HCT116 (cell line): Measurements from ENCODE around the gene CKAP4. TPM values are rescaled to one million over a fixed set of nuclear protein-coding genes. Genes with fewer than 3 reads are reported as not detected.

Experiments
- ATAC-seq: fragments of 200-7000 bp; cut with Tn5 transposase; 2 replicates; pipeline ENCODE4 v1.9.1; 2020; ENCODE audit warnings: mild to moderate bottlenecking, moderate library complexity
- BruUV-seq: library from RNA; stranded (reverse); fragments of 400-500 nt; replicated peaks from 2 replicates; lab custom pipeline; 2021; lab: Mats Ljungman, UMichigan
- CTCF ChIA-PET: fragments of 300-600 bp; sonication (Branson Sonifier 250); formaldehyde crosslinking; loops from one replicate; lab custom pipeline; 2021; ENCODE audit warnings: antibody characterized with exemption; lab: Charles Lee
- POLR2A ChIA-PET: fragments of 300-600, 350-600 bp; sonication (Branson Sonifier 250); formaldehyde crosslinking; loops from one replicate; lab custom pipeline; 2021; ENCODE audit warnings: antibody characterized with exemption; lab: Charles Lee
- RAD21 ChIA-PET, 2 experiments: fragments of 300-600 bp; sonication (Branson Sonifier 250); formaldehyde crosslinking; loops; one replicate each; lab custom pipeline; 2023; ENCODE audit warnings: low total read pairs in 2 of 2; ENCODE audit not compliant: uncharacterized antibody in 2 of 2, unreplicated experiment in 2 of 2, low non-redundant PET in 1 of 2; lab: Charles Lee
- DNase-seq: peaks from one replicate; pipeline ENCODE4 v3.0.0-alpha.2; 2010; ENCODE audit warnings: low read depth, low spot score
- H2AFZ ChIP-seq: fragments of 200-600 bp; shearing (Covaris generic), sonication (generic); 2 replicates; pipeline ENCODE4 v1.6.1; 2017; ENCODE audit warnings: low read depth, mixed run types, mixed read lengths, antibody characterized with exemption, low read length; ENCODE audit not compliant: poor library complexity, severe bottlenecking
- H3K27ac ChIP-seq: 2 replicates; pipeline ENCODE4 v1.5.1; 2012; ENCODE audit warnings: low read depth, low read length
- H3K27me3 ChIP-seq: fragments of 200-600 bp; sonication (generic); 2 replicates; pipeline ENCODE4 v1.6.1; 2016; ENCODE audit warnings: mixed run types, low read length, mixed read lengths; ENCODE audit not compliant: insufficient read depth
- H3K36me3 ChIP-seq, 2 experiments: fragments of 200-500 bp in 1 of 2; fragments of 200-600 bp in 1 of 2; sonication (Bioruptor generic) in 1 of 2; sonication (generic) in 1 of 2; 2 replicates each; pipeline versions ENCODE4 v1.5.1 to v1.6.1; 2014 to 2016; ENCODE audit warnings: low read length in 2 of 2, inconsistent platforms in 1 of 2, mixed read lengths in 1 of 2, mixed run types in 1 of 2; ENCODE audit not compliant: insufficient read depth in 2 of 2, control insufficient read depth in 1 of 2
- H3K4me1 ChIP-seq, 2 experiments: fragments of 200-600 bp in 1 of 2; sonication (generic) in 1 of 2; 2 replicates each; pipeline versions ENCODE4 v1.5.1 to v1.6.1; 2012 to 2017; ENCODE audit warnings: low read length in 2 of 2, inconsistent platforms in 1 of 2, mild to moderate bottlenecking in 1 of 2, mixed read lengths in 1 of 2, mixed run types in 1 of 2, moderate library complexity in 1 of 2; ENCODE audit not compliant: insufficient read depth in 2 of 2, control insufficient read depth in 1 of 2
- H3K4me2 ChIP-seq: fragments of 200-600 bp; sonication (generic); 2 replicates; pipeline ENCODE4 v1.6.1; 2017; ENCODE audit warnings: mixed run types, low read length, mixed read lengths
- H3K4me3 ChIP-seq, 2 experiments: fragments of 200-600 bp in 1 of 2; sonication (generic) in 1 of 2; replicated peaks in 1 of 2; 2 replicates each; pipeline ENCODE4 v1.5.1; 2011 to 2016; ENCODE audit warnings: low read length in 2 of 2, control low read depth in 1 of 2, low read depth in 1 of 2, mild to moderate bottlenecking in 1 of 2, mixed read lengths in 1 of 2, mixed run types in 1 of 2
- H3K79me2 ChIP-seq: fragments of 200-600 bp; sonication (generic); 2 replicates; pipeline ENCODE4 v1.6.1; 2017; ENCODE audit warnings: mild to moderate bottlenecking, mixed run types, low read length, moderate library complexity, mixed read lengths; ENCODE audit not compliant: insufficient read depth
- H3K9ac ChIP-seq: fragments of 200-600 bp; sonication (generic); 2 replicates; pipeline ENCODE4 v1.6.1; 2016; ENCODE audit warnings: low read length, mixed read lengths
- H3K9me2 ChIP-seq: fragments of 200-600 bp; sonication (generic), shearing (Covaris generic); 2 replicates; pipeline ENCODE4 v1.6.1; 2017; ENCODE audit warnings: mixed run types, mild to moderate bottlenecking, moderate library complexity; ENCODE audit not compliant: insufficient read depth
- H3K9me3 ChIP-seq, 2 experiments: fragments of 200-500 bp in 1 of 2; fragments of 200-600 bp in 1 of 2; sonication (Bioruptor generic) in 1 of 2; sonication (generic) in 1 of 2; 2 replicates each; pipeline ENCODE4 v1.6.1; 2014 to 2017; ENCODE audit warnings: low read length in 2 of 2, mixed read lengths in 2 of 2, inconsistent platforms in 1 of 2, low read depth in 1 of 2, mild to moderate bottlenecking in 1 of 2, mixed run types in 1 of 2, moderate library complexity in 1 of 2; ENCODE audit not compliant: control insufficient read depth in 1 of 2, insufficient read depth in 1 of 2
- H4K20me1 ChIP-seq: fragments of 200-600 bp; sonication (generic), shearing (Covaris generic); 2 replicates; pipeline ENCODE4 v1.6.1; 2017; ENCODE audit warnings: mixed run types, mild to moderate bottlenecking, moderate library complexity; ENCODE audit not compliant: insufficient read depth
- CBX3 ChIP-seq: IDR thresholded peaks from 2 replicates; pipeline ENCODE4 v1.6.1; 2012; ENCODE audit warnings: low read depth
- CEBPB ChIP-seq: IDR thresholded peaks from 2 replicates; pipeline ENCODE4 v1.6.1; 2012; ENCODE audit warnings: low read depth
- EGR1 ChIP-seq: IDR thresholded peaks from 2 replicates; pipeline ENCODE4 v1.6.1; 2012; ENCODE audit warnings: low read depth
- ELF1 ChIP-seq: IDR thresholded peaks from 2 replicates; pipeline ENCODE4 v1.6.1; 2012; ENCODE audit warnings: low read depth, borderline replicate concordance
- EZH2 ChIP-seq: fragments of 200-600 bp; sonication (generic); IDR thresholded peaks from 2 replicates; pipeline ENCODE4 v1.6.1; 2017; ENCODE audit warnings: antibody characterized with exemption, mixed run types
- FOSL1 ChIP-seq: IDR thresholded peaks from 2 replicates; pipeline ENCODE4 v1.6.1; 2012; ENCODE audit warnings: low read depth
- JUND ChIP-seq: IDR thresholded peaks from 2 replicates; pipeline ENCODE4 v1.6.1; 2012
- MAX ChIP-seq: IDR thresholded peaks from 2 replicates; pipeline ENCODE4 v1.6.1; 2012
- POLR2A ChIP-seq: IDR thresholded peaks from 2 replicates; pipeline ENCODE4 v1.7.0; 2011; ENCODE audit warnings: borderline replicate concordance; ENCODE audit not compliant: insufficient read depth, insufficient read length; ENCODE audit errors: extremely low read depth
- POLR2AphosphoS5 ChIP-seq: IDR thresholded peaks from 2 replicates; pipeline ENCODE4 v1.6.1; 2011; ENCODE audit warnings: mild to moderate bottlenecking, low read depth, low read length, moderate library complexity
- RAD21 ChIP-seq: IDR thresholded peaks from 2 replicates; pipeline ENCODE4 v1.6.1; 2012; ENCODE audit warnings: low read depth, mild to moderate bottlenecking
- SIN3A ChIP-seq: IDR thresholded peaks from 2 replicates; pipeline ENCODE4 v1.6.1; 2012; ENCODE audit warnings: low read depth
- SP1 ChIP-seq: IDR thresholded peaks from 2 replicates; pipeline ENCODE4 v1.6.1; 2012; ENCODE audit warnings: low read depth
- SRF ChIP-seq: IDR thresholded peaks from 2 replicates; pipeline ENCODE4 v1.6.1; 2012; ENCODE audit warnings: low read depth
- TCF7L2 ChIP-seq: IDR thresholded peaks from 2 replicates; pipeline ENCODE4 v1.7.0; 2011; ENCODE audit warnings: borderline replicate concordance, inconsistent platforms; ENCODE audit not compliant: insufficient read depth, insufficient read length; ENCODE audit errors: extremely low read depth
- YY1 ChIP-seq: IDR thresholded peaks from 2 replicates; pipeline ENCODE4 v1.6.1; 2011; ENCODE audit warnings: low read length, low read depth, moderate library complexity, mild to moderate bottlenecking; ENCODE audit not compliant: insufficient replicate concordance; ENCODE audit errors: extremely low read depth
- ZFX ChIP-seq: fragments of 450-650 bp; IDR thresholded peaks from 2 replicates; pipeline ENCODE4 v1.6.1; 2017
- ZNF274 ChIP-seq: fragments of 200-500 bp; sonication (Bioruptor generic); IDR thresholded peaks from 2 replicates; pipeline ENCODE4 v1.6.1; 2014; ENCODE audit warnings: mild to moderate bottlenecking, low read depth, low read length, inconsistent platforms
- intact Hi-C: fragments of 100-400 bp; cut with micrococcal nuclease; formaldehyde crosslinking; loops from 2 replicates; pipeline ENCODE4 v1.10.0; 2022
- total RNA-seq: library from RNA; stranded (reverse); gene quantifications from one replicate; pipeline ENCODE4 v1.2.1, GENCODE V29; 2021; ENCODE audit not compliant: unreplicated experiment
- TF ChIP-seq, protein P1 (sequence below): IDR thresholded peaks from 2 replicates; pipeline ENCODE4 v1.6.1; 2012
- TF ChIP-seq, protein P2 (sequence below): IDR thresholded peaks from 2 replicates; pipeline ENCODE4 v1.6.1; 2011; ENCODE audit warnings: mild to moderate bottlenecking, low read length, moderate library complexity; ENCODE audit not compliant: insufficient replicate concordance; ENCODE audit errors: extremely low read depth

CKAP4 gene
- total RNA-seq, 1 experiment from 2014 or later: 45.9 TPM

- ATAC-seq (no peak), DNase-seq (no peak)
- CTCF ChIA-PET: no interaction called here
- Histone ChIP-seq H3K4me3 (no peak overlapping the region), H3K9ac (no peak overlapping the region), H3K36me3 (peaks cover 8 to 14% of the 10 kb centered on the region in 2 experiments; a peak in 3 of 4 replicates), H3K9me2 (no peaks in the 10 kb centered on the region), H3K4me2 (no peak overlapping the region), H4K20me1 (no peaks in the 10 kb centered on the region), H3K9me3 (no peaks in the 10 kb centered on the region), H3K27ac (no peak overlapping the region), H3K27me3 (no peaks in the 10 kb centered on the region), H3K4me1 (peaks cover 10 to 24% of the 10 kb centered on the region in 2 experiments), H2AFZ (no peak overlapping the region), H3K79me2 (peaks cover 31% of the 10 kb centered on the region)
- POLR2A ChIA-PET: no interaction called here
- BruUV-seq: no TSS peak
- RAD21 ChIA-PET: no interaction called here
- TF ChIP-seq CEBPB: no peak
- no peak for TF ChIP-seq EGR1
- no peak for TF ChIP-seq SP1
- TF ChIP-seq SIN3A: no peak
- intact Hi-C loops: no loop called here
These were observed 4.2 kb downstream of the CKAP4 start for GRCh38 chr12:106243620-106244019.

DNA sequence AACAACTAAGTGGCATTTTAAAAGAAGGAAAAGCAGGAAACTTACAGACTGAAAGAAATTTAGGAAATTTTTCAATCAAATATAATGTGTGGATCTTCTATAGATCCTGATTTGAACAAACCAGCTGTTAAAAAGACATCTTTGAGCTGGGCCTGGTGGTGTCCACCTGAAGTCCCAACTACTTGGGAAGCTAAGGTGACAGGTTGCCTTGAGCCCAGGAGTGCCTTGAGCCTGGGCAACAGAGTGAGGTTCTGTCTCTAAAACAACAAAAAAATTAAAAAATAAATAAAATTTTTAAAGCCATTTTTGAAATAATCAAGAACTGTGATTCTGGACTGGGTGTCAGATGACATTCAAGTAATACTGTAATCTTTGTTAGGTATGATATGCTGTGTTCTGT lies 7.0 kb downstream of the CKAP4 start:
- H3K27ac ChIP-seq: no peak overlapping the region
- no peak for TF ChIP-seq POLR2AphosphoS5
- TF ChIP-seq ELF1: no peak
- TF ChIP-seq SRF: no peak
- TF ChIP-seq MAX: no peak
- TF ChIP-seq CEBPB: no peak
- no peak for TF ChIP-seq JUND
- no peak for TF ChIP-seq ZNF274
- no peak for TF ChIP-seq YY1
- TF ChIP-seq CBX3: no peak
- TF ChIP-seq, protein P1, sequence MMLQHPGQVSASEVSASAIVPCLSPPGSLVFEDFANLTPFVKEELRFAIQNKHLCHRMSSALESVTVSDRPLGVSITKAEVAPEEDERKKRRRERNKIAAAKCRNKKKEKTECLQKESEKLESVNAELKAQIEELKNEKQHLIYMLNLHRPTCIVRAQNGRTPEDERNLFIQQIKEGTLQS: no peak
- no peak for TF ChIP-seq TCF7L2
- no peak for TF ChIP-seq ZFX
- no peak for TF ChIP-seq RAD21
- TF ChIP-seq EGR1: no peak
- no peak for TF ChIP-seq FOSL1
- TF ChIP-seq SP1: no peak
- TF ChIP-seq SIN3A: no peak
- TF ChIP-seq EZH2: no peak
- TF ChIP-seq, protein P2, sequence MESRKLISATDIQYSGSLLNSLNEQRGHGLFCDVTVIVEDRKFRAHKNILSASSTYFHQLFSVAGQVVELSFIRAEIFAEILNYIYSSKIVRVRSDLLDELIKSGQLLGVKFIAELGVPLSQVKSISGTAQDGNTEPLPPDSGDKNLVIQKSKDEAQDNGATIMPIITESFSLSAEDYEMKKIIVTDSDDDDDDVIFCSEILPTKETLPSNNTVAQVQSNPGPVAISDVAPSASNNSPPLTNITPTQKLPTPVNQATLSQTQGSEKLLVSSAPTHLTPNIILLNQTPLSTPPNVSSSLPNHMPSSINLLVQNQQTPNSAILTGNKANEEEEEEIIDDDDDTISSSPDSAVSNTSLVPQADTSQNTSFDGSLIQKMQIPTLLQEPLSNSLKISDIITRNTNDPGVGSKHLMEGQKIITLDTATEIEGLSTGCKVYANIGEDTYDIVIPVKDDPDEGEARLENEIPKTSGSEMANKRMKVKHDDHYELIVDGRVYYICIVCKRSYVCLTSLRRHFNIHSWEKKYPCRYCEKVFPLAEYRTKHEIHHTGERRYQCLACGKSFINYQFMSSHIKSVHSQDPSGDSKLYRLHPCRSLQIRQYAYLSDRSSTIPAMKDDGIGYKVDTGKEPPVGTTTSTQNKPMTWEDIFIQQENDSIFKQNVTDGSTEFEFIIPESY: no peak
- TF ChIP-seq POLR2A: no peak
- TF ChIP-seq, all 23 proteins: peak for 0
- no peak for DNase-seq
- Histone ChIP-seq H3K79me2 (peaks cover 23% of the 10 kb centered on the region), H3K4me1 (peaks cover 5 to 11% of the 10 kb centered on the region in 2 experiments), H3K9me2 (no peaks in the 10 kb centered on the region), H3K36me3 (peaks cover 11 to 15% of the 10 kb centered on the region in 2 experiments; a peak in 3 of 4 replicates), H3K9me3 (no peaks in the 10 kb centered on the region), H2AFZ (no peak overlapping the region), H3K27me3 (no peaks in the 10 kb centered on the region), H3K9ac (no peak overlapping the region), H3K4me3 (no peak overlapping the region), H3K4me2 (no peak overlapping the region), H4K20me1 (no peaks in the 10 kb centered on the region)
- CTCF ChIA-PET: no interaction called here
- intact Hi-C loops: no loop called here
- POLR2A ChIA-PET: no interaction called here
- BruUV-seq: no TSS peak
- no peak for ATAC-seq
- RAD21 ChIA-PET: no interaction called here
